ENCODE measurements around the gene PACS1.

Gene PACS1

GRCh38 chr11:66195867-66196266, 125.8 kb downstream of the PACS1 start:
- Histone ChIP-seq H3K9ac (ENCODE audit: low read length) (no peak overlapping the region), H3K36me3 (ENCODE audit: control insufficient read depth, insufficient read depth, low read length) (no peaks in the 10 kb centered on the region), H3K27ac (ENCODE audit: low read depth, low read length) (no peak overlapping the region), H3K4me3 (ENCODE audit: low read length) (no peak overlapping the region), H3K27me3 (ENCODE audit: control insufficient read depth, insufficient read depth, low read length) (no peaks in the 10 kb centered on the region), H3K4me1 (ENCODE audit: control insufficient read depth, insufficient read depth, low read length) (no peaks in the 10 kb centered on the region)

GRCh38 chr11:66203847-66204246, 133.8 kb downstream of the PACS1 start:
- H3K9ac ChIP-seq (ENCODE audit: low read length), result no peak overlapping the region
- no peaks in the 10 kb centered on the region for H3K27me3 ChIP-seq (ENCODE audit: control insufficient read depth, insufficient read depth, low read length)
- no peak overlapping the region for H3K4me3 ChIP-seq (ENCODE audit: low read length)
- H3K36me3 ChIP-seq (ENCODE audit: control insufficient read depth, insufficient read depth, low read length), result no peaks in the 10 kb centered on the region
- H3K27ac ChIP-seq (ENCODE audit: low read depth, low read length), result no peak overlapping the region
- no peaks in the 10 kb centered on the region for H3K4me1 ChIP-seq (ENCODE audit: control insufficient read depth, insufficient read depth, low read length)

- no peaks in the 10 kb centered on the region for H3K36me3 ChIP-seq (ENCODE audit: control insufficient read depth, insufficient read depth, low read length)
- H3K27me3 ChIP-seq (ENCODE audit: control insufficient read depth, insufficient read depth, low read length), result no peaks in the 10 kb centered on the region
- no peaks in the 10 kb centered on the region for H3K4me1 ChIP-seq (ENCODE audit: control insufficient read depth, insufficient read depth, low read length)
- H3K9ac ChIP-seq (ENCODE audit: low read length), result no peak overlapping the region
- no peak overlapping the region for H3K27ac ChIP-seq (ENCODE audit: low read depth, low read length)
- no peak overlapping the region for H3K4me3 ChIP-seq (ENCODE audit: low read length)
Observed at GRCh38 chr11:66204412-66204811, 134.3 kb downstream of the PACS1 start.

GRCh38 chr11:66207816-66208215, 137.7 kb downstream of the PACS1 start:
- Histone ChIP-seq H3K4me1 (ENCODE audit: control insufficient read depth, insufficient read depth, low read length) (no peaks in the 10 kb centered on the region), H3K27me3 (ENCODE audit: control insufficient read depth, insufficient read depth, low read length) (no peaks in the 10 kb centered on the region), H3K4me3 (ENCODE audit: low read length) (no peak overlapping the region), H3K36me3 (ENCODE audit: control insufficient read depth, insufficient read depth, low read length) (peaks cover 3% of the 10 kb centered on the region), H3K27ac (ENCODE audit: low read depth, low read length) (no peak overlapping the region), H3K9ac (ENCODE audit: low read length) (no peak overlapping the region)

- Histone ChIP-seq H3K4me3 (ENCODE audit: low read length) (no peak overlapping the region), H3K36me3 (ENCODE audit: control insufficient read depth, insufficient read depth, low read length) (peaks cover 6% of the 10 kb centered on the region), H3K27me3 (ENCODE audit: control insufficient read depth, insufficient read depth, low read length) (no peaks in the 10 kb centered on the region), H3K4me1 (ENCODE audit: control insufficient read depth, insufficient read depth, low read length) (no peaks in the 10 kb centered on the region), H3K27ac (ENCODE audit: low read depth, low read length) (no peak overlapping the region), H3K9ac (ENCODE audit: low read length) (no peak overlapping the region)
Observed at GRCh38 chr11:66211100-66211499, 141.0 kb downstream of the PACS1 start.

- peaks cover 24% of the 10 kb centered on the region for H3K36me3 ChIP-seq (ENCODE audit: control insufficient read depth, insufficient read depth, low read length)
Observed at GRCh38 chr11:66216911-66217310, 146.8 kb downstream of the PACS1 start.

GRCh38 chr11:66218036-66218435, 148.0 kb downstream of the PACS1 start:
- Histone ChIP-seq H3K4me1 (ENCODE audit: control insufficient read depth, insufficient read depth, low read length) (no peaks in the 10 kb centered on the region), H3K27ac (ENCODE audit: low read depth, low read length) (no peak overlapping the region), H3K36me3 (ENCODE audit: control insufficient read depth, insufficient read depth, low read length) (peaks cover 24% of the 10 kb centered on the region), H3K27me3 (ENCODE audit: control insufficient read depth, insufficient read depth, low read length) (no peaks in the 10 kb centered on the region), H3K9ac (ENCODE audit: low read length) (no peak overlapping the region), H3K4me3 (ENCODE audit: low read length) (no peak overlapping the region)

More at GRCh38 chr11:66216911-66217310, 146.8 kb downstream of the PACS1 start:
- no peaks in the 10 kb centered on the region for H3K27me3 ChIP-seq (ENCODE audit: control insufficient read depth, insufficient read depth, low read length)
- no peak overlapping the region for H3K9ac ChIP-seq (ENCODE audit: low read length)
- no peak overlapping the region for H3K27ac ChIP-seq (ENCODE audit: low read depth, low read length)
- H3K4me1 ChIP-seq (ENCODE audit: control insufficient read depth, insufficient read depth, low read length), result no peaks in the 10 kb centered on the region
- H3K4me3 ChIP-seq (ENCODE audit: low read length), result no peak overlapping the region

GRCh38 chr11:66218846-66219620, 149.0 kb downstream of the PACS1 start:
- no peaks in the 10 kb centered on the region for H3K27me3 ChIP-seq (ENCODE audit: control insufficient read depth, insufficient read depth, low read length)
- no peak overlapping the region for H3K4me3 ChIP-seq (ENCODE audit: low read length)
- no peaks in the 10 kb centered on the region for H3K4me1 ChIP-seq (ENCODE audit: control insufficient read depth, insufficient read depth, low read length)
- no peak overlapping the region for H3K9ac ChIP-seq (ENCODE audit: low read length)
- no peak overlapping the region for H3K27ac ChIP-seq (ENCODE audit: low read depth, low read length)
- H3K36me3 ChIP-seq (ENCODE audit: control insufficient read depth, insufficient read depth, low read length), result peaks cover 24% of the 10 kb centered on the region

- peaks cover 26% of the 10 kb centered on the region for H3K36me3 ChIP-seq (ENCODE audit: control insufficient read depth, insufficient read depth, low read length)
- no peaks in the 10 kb centered on the region for H3K4me1 ChIP-seq (ENCODE audit: control insufficient read depth, insufficient read depth, low read length)
- no peaks in the 10 kb centered on the region for H3K27me3 ChIP-seq (ENCODE audit: control insufficient read depth, insufficient read depth, low read length)
- H3K9ac ChIP-seq (ENCODE audit: low read length), result no peak overlapping the region
- H3K27ac ChIP-seq (ENCODE audit: low read depth, low read length), result no peak overlapping the region
- H3K4me3 ChIP-seq (ENCODE audit: low read length), result no peak overlapping the region
Observed at GRCh38 chr11:66219846-66220565, 149.9 kb downstream of the PACS1 start.

GRCh38 chr11:66220566-66220935, 150.5 kb downstream of the PACS1 start:
- no peaks in the 10 kb centered on the region for H3K27me3 ChIP-seq (ENCODE audit: control insufficient read depth, insufficient read depth, low read length)
- H3K27ac ChIP-seq (ENCODE audit: low read depth, low read length), result no peak overlapping the region
- peaks cover 28% of the 10 kb centered on the region for H3K36me3 ChIP-seq (ENCODE audit: control insufficient read depth, insufficient read depth, low read length)
- no peak overlapping the region for H3K9ac ChIP-seq (ENCODE audit: low read length)
- H3K4me3 ChIP-seq (ENCODE audit: low read length), result no peak overlapping the region
- no peaks in the 10 kb centered on the region for H3K4me1 ChIP-seq (ENCODE audit: control insufficient read depth, insufficient read depth, low read length)

GRCh38 chr11:66221012-66221411, 150.9 kb downstream of the PACS1 start:
- Histone ChIP-seq H3K27me3 (ENCODE audit: control insufficient read depth, insufficient read depth, low read length) (no peaks in the 10 kb centered on the region), H3K9ac (ENCODE audit: low read length) (no peak overlapping the region), H3K27ac (ENCODE audit: low read depth, low read length) (no peak overlapping the region), H3K4me1 (ENCODE audit: control insufficient read depth, insufficient read depth, low read length) (no peaks in the 10 kb centered on the region), H3K36me3 (ENCODE audit: control insufficient read depth, insufficient read depth, low read length) (peaks cover 25% of the 10 kb centered on the region), H3K4me3 (ENCODE audit: low read length) (no peak overlapping the region)

GRCh38 chr11:66221726-66222236, 151.7 kb downstream of the PACS1 start:
- Histone ChIP-seq H3K4me3 (ENCODE audit: low read length) (no peak overlapping the region), H3K4me1 (ENCODE audit: control insufficient read depth, insufficient read depth, low read length) (no peaks in the 10 kb centered on the region), H3K27me3 (ENCODE audit: control insufficient read depth, insufficient read depth, low read length) (no peaks in the 10 kb centered on the region), H3K27ac (ENCODE audit: low read depth, low read length) (no peak overlapping the region), H3K36me3 (ENCODE audit: control insufficient read depth, insufficient read depth, low read length) (peaks cover 18% of the 10 kb centered on the region), H3K9ac (ENCODE audit: low read length) (no peak overlapping the region)
